ENCODE data around the gene GP1BB.
"Not testable (repeated sequence)": the region's sequence is repeated elsewhere in the genome, so short reads cannot be mapped to it uniquely, and the experiment has no call there.

GP1BB gene

GRCh38 chr22:19693981-19694670 is 29.2 kb upstream of the GP1BB start:
- DNase-seq: no peak

GRCh38 chr22:19694696-19695095 is 28.6 kb upstream of the GP1BB start:
- DNase-seq: no peak

DNA sequence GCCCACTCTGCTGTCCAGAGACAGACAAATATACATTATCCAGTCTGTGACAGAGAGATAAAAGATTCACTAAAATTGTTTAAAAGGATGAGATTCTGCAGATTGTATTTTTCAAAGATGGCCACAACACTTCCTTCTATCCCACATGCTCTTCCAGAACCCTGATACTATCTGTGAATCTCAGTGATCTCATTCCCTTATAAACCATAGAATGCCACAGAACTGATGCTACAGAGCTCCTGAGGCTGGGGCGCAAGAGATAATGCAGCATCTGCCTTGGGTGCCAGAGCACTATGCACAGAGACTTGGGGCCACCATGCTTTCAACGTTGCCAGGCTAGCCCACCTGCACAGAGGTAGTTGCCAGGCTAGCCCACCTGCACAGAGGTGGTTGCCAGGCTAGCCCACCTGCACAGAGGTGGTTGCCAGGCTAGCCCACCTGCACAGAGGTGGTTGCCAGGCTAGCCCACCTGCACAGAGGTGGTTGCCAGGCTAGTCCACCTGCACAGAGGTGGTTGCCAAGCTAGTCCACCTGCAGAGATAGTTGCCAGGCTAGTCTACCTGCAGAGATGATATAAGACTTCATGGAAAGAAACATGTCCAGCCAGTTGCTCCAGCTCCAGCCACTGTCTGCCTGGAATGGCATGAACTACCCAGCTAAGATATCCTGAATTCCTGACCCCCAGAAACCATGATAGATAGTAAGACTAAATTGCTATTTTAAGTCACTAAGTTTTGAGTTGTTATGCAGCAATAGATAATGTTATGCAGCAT is 26.6 kb upstream of the GP1BB start:
- DNase-seq: no peak

- not testable (repeated sequence) for DNase-seq
Measured at GRCh38 chr22:19697871-19698270, 25.5 kb upstream of the GP1BB start.

DNA sequence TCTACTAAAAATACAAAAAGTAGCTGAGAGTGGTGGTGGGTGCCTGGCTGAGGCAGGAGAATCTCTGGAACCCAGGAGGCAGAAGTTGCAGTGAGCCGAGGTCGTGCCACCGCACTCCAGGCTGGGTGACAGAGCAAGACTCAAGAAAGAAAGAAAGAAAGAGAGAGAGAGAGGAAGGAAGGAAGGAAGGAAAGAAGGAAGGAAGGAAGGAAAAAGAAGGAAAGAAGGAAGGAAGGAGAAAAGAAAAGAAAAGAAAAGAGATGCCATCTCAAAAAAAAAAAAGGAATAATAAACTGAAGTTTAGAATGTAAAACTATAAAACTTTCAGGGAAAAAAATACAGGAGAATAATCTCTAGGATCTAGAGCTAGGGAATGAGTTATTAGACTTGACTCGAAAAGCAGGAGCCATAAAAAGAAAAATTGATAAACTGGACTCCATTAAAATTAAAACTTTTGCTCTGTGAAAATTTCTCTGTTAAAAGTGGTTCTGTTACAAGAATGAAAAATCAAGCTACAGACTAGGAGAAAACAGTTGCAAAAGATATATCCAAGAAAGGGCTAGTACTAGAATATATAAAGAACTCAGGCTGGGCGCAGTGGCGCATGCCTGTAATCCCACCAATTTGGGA is 22.4 kb upstream of the GP1BB start:
- no peak for DNase-seq

GRCh38 chr22:19701420-19702145 is 21.8 kb upstream of the GP1BB start:
- DNase-seq: no peak

- no peak for DNase-seq
Measured at GRCh38 chr22:19703869-19704268, 19.5 kb upstream of the GP1BB start.

DNA sequence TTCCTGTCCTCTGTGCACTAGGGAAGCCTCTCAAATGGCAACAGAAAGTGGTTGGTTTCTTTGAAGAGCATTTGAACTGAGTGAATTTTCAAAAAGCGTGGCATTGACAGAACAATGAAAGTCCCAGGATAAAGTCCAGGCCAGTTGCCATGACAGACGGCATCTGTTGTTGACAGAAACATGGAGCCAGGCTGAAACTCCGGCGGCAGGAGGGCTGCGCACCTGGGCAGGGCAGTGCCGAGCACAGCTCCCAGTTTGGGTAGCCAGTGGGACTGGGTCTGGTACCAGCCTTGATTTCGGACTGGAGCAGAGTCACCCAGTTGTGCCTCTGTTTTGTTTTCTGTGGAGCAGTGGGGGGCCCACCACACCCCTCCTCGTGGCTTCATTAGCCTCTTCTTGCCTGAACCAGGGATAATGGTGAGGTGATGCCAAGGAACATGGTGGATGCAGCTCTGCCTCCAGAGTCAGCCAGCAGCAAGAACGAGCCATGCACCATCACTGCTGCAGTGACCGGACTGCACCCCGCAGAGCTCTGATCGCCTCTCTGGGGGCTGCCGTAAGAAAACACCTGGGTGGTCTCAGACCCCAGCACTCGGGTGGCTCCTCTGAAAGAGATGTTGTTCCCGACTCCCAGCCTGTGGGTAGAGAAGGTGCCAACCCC is 18.9 kb upstream of the GP1BB start:
- DNase-seq: no peak

DNA sequence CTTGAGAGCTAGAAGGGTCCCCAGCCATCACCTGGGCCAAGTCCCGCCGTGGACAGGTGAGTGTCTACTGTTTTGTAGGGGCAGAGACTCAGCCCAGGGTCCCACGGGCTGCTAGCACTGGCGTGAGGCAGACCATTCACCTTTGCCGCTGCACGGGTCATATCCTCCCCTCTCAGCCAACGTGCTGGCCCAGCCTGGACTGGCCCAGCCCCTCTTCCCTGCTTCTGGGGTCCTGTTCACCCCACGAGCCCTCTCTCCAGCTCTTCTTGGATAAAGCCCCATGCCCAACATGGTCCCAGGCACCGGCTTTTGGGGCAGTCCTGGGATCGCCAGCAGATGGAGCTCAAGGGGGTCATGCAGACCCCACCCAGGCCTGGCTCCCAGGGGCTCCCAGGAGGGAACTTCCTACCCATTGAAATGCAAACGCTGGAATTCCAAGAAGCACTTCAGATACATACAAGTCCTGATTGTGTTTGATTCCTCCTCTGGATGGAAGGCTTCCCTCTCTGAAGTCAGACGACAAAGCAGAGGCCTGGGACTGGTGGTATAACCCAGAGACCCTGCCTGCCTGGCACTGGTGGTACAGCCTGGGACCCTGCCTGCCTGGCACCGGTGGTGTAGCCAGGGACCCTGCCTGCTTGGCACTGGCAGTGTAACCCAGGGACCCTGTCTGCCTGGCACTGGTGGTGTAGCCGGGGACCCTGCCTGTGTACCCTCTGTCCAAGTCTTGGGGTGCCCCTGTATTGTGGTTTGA is 18.0 kb upstream of the GP1BB start:
- no peak for DNase-seq

- DNase-seq: no peak
Measured at GRCh38 chr22:19706661-19707151, 16.6 kb upstream of the GP1BB start.

DNA sequence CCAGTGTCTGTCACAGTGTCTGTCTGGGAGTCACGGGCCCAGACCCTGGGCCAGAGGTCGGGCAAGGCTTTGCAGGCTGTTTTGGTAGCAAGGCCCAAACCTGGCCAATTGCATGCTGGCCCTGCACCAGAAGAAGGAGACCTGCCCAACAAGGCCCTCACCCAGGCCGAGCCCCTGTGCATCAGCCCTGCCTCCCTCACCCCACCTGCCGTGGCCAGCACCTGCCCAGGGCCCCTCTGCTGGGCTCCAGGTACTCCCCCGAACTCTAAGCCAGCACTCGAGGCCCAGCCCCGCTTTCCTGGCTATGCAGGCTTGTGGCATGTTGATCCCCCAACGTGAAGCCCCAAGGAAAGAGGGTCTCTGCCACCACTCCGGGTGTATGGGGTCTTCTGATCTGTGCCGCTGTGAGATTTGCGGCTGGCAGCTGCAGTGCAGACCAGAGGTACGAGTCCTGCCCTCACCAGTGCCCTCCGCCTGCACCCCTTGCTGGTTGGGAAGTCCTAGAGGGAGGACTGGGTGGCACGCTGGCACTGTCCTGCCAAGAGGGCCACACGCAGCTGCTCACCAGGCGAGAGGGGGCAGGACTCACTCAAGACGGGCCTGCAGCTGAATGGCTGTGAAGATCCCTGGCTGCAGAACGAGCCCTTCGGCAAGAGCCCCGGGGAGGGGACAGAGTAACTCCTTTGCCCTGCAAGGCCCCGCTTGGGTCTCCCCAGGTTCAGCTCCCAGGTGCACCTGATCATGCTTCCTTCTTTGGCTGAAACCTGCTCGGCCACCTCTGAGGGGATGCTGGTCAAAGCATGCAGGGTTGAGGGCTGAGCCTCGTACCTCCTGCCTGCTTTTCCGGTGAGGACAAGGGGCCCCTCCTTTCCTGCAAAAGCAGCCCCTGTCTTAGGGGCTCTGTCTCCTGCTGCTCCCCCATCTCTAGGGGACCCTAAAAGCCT is 15.7 kb upstream of the GP1BB start:
- DNase-seq: no peak

GRCh38 chr22:19708321-19709011 is 14.9 kb upstream of the GP1BB start:
- no peak for DNase-seq

DNA sequence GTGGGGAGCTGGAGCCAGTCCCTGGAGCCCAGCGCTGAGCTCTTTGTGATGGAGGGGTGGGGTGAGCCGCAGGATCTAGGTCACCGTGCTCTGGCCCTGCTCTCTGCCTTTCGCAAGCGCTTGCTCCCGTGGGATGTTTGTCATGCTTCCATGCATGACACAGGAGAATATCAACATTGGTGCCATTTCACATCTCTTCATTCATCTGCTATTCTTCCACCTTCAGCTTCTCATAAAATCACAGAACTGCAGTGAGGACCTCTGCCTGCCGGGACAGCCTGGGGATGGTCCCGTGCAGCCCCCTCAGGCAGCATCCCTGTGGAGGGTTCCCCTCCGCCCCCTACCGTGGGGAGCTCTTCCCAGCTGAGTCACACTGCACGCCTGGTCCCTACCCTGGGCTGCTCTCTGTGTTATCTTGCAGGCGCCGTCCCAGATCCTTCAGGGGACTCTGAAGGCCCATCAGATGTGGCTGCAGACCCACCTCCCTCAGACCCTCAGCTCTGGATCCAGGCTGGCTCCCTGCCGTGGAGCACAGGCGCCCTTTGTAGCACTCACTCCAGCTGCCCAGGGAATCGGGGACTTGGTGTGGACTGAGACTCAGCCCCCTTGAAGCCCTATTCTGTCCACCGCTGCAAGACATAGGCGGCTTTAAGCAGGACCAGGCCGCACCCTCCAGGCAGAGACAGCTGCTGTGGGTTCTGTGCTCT is 14.1 kb upstream of the GP1BB start:
- DNase-seq: no peak

GRCh38 chr22:19710020-19710768 is 13.1 kb upstream of the GP1BB start:
- no peak for DNase-seq

- no peak for DNase-seq
Measured at GRCh38 chr22:19710769-19711106, 12.6 kb upstream of the GP1BB start.

GRCh38 chr22:19713245-19713644 is 10.1 kb upstream of the GP1BB start:
- DNase-seq: no peak

- DNase-seq: no peak
Measured at GRCh38 chr22:19713650-19714311, 9.6 kb upstream of the GP1BB start.

Data from midbrain (tissue), 1 donor.